HG03342 (cell line): ENCODE measurements around the gene BCR.
"Not testable (repeated sequence)": the region's sequence is repeated elsewhere in the genome, so short reads cannot be mapped to it uniquely, and the experiment has no call there.

Experiments used
- ATAC-seq: cut with Tn5 transposase; IDR thresholded peaks from one replicate; pipeline ENCODE4 v1.9.1; 2021; ENCODE audit warnings: mild to moderate bottlenecking, moderate library complexity; ENCODE audit not compliant: unreplicated experiment

Gene BCR

GRCh38 chr22:23361676-23362075 lies 181.4 kb downstream of the BCR start:
- ATAC-seq = no peak

GRCh38 chr22:23363683-23364082 lies 183.4 kb downstream of the BCR start:
- no peak for ATAC-seq

- no peak for ATAC-seq
Measured at GRCh38 chr22:23364389-23364788, 184.1 kb downstream of the BCR start.

- no peak for ATAC-seq
Measured at GRCh38 chr22:23365524-23365923, 185.2 kb downstream of the BCR start.

- ATAC-seq = no peak
Measured at GRCh38 chr22:23365961-23366360, 185.7 kb downstream of the BCR start.

GRCh38 chr22:23367196-23367595 lies 186.9 kb downstream of the BCR start:
- ATAC-seq = not testable (repeated sequence)
